HG03378 (cell line): Measurements from ENCODE around the gene RICTOR.

ENCODE experiments used
- ATAC-seq: cut with Tn5 transposase; IDR thresholded peaks from one replicate; pipeline ENCODE4 v1.9.1; 2021; ENCODE audit warnings: mild to moderate bottlenecking, moderate library complexity; ENCODE audit not compliant: unreplicated experiment

RICTOR gene

GRCh38 chr5:38940230-38940858, 133.9 kb downstream of the RICTOR start:
- ATAC-seq = no peak

GRCh38 chr5:38938973-38939372, 135.2 kb downstream of the RICTOR start:
- ATAC-seq = no peak

GRCh38 chr5:38938424-38938823, 135.8 kb downstream of the RICTOR start:
- ATAC-seq = no peak

- ATAC-seq = no peak
These were observed 137.9 kb downstream of the RICTOR start for GRCh38 chr5:38936269-38936668.

GRCh38 chr5:38935437-38935836, 138.8 kb downstream of the RICTOR start:
- no peak for ATAC-seq

- ATAC-seq = no peak
These were observed 141.3 kb downstream of the RICTOR start for GRCh38 chr5:38932854-38933408.

GRCh38 chr5:38931731-38932130, 142.5 kb downstream of the RICTOR start:
- ATAC-seq = no peak

GRCh38 chr5:38929838-38930237, 144.4 kb downstream of the RICTOR start:
- no peak for ATAC-seq

- no peak for ATAC-seq
These were observed 146.7 kb downstream of the RICTOR start for GRCh38 chr5:38927470-38927869.

GRCh38 chr5:38926121-38926520, 148.1 kb downstream of the RICTOR start:
- ATAC-seq = no peak

- no peak for ATAC-seq
These were observed 148.9 kb downstream of the RICTOR start for GRCh38 chr5:38925154-38925925.

- no peak for ATAC-seq
These were observed 150.3 kb downstream of the RICTOR start for GRCh38 chr5:38923661-38924451.

- no peak for ATAC-seq
These were observed 152.0 kb downstream of the RICTOR start for GRCh38 chr5:38922199-38922598.

- ATAC-seq = no peak
These were observed 153.0 kb downstream of the RICTOR start for GRCh38 chr5:38921174-38921573.

GRCh38 chr5:38916802-38917201, 157.4 kb downstream of the RICTOR start:
- ATAC-seq = no peak

- ATAC-seq = no peak
These were observed 160.5 kb downstream of the RICTOR start for GRCh38 chr5:38913714-38914113.

GRCh38 chr5:38911933-38912332, 162.3 kb downstream of the RICTOR start:
- ATAC-seq = no peak

- no peak for ATAC-seq
These were observed 167.7 kb downstream of the RICTOR start for GRCh38 chr5:38906503-38906902.

- no peak for ATAC-seq
These were observed 168.7 kb downstream of the RICTOR start for GRCh38 chr5:38905516-38905915.

GRCh38 chr5:38899936-38900335, 174.3 kb downstream of the RICTOR start:
- ATAC-seq = no peak

GRCh38 chr5:38896760-38897159, 177.4 kb downstream of the RICTOR start:
- ATAC-seq = no peak
